ENCODE results near the gene KIF26A.

KIF26A gene

DNA sequence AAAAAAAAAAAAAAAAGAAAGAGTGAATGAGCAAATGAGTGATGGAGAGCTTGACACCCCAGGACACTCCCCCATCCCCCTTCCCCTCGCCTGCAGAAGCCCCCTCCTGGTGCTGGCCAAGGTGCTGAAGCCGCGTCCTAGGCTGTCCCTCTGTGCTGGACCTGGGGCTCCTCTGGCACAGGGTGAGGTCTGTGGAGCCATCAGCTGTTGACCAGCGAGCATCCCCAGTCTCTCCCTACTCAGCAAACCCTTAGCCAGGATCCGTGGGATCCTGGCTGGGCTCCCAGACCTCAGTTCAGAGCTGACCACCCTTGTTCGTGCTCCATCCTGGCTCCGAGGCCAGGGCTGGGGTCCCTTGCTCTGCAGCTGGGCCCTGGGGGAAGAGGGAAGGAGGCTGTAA is 5.4 kb upstream of the KIF26A start:
- DNase-seq = no peak

DNA sequence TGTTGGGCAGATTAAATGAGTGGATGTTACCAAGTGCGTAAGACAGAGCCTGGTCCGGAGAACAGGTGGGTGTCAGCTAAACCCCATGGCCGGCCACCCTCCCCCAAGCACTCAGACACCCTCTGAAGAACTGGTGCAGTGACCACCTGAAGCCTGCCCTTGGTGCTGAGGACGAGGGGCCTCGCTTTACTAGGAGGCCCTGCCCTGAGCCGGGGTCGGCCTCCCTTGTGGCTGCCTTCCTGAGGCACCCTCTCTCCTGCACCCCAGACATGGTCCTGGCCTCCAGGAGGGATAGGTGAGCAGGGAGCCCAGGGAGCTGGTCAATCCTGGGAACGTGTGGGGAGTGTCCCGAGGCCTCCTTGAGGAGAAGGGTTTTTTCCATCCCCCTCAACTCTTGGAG is 4.9 kb upstream of the KIF26A start:
- DNase-seq = no peak

- no peak for DNase-seq
Observed at GRCh38 chr14:104134061-104134965, 4.1 kb upstream of the KIF26A start.

DNA sequence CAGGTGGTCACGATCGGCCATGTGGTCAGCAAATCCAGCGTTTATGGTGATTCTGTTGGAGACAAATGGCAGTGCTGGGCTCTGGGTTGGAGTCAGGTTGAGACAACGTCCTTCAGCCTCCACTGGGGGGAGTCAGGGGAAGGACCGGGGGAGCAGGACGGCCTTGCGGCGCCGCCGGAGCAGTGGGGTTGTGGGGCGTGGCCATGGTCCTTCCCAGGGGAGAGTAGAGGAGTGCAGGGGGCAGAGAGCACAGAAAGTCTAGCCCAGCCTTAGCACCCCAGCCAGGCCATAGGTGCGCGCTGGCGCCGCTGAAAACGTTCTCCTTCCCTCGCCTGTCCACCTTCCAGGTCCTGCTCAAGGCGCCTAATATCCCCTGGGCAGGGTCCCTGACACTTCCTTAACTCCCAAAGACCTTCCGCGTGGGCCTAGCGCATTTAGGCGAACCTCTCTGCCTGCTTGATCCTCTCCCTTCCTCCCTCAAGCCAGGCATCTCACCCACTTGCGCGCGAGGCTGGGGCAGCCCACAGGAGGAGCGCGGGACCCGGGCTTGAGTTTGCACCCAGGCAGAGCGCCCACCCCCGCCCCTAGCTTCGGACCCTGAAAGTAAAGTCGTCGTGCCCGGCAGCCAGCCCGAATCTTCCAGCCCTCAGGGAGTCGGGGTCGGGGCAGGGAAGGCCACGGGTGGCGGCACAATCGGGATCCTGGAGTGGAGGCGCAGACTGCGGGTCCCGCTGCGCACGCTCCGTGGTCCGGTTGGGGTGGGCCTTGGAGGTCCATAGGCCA is 3.1 kb upstream of the KIF26A start:
- no peak for DNase-seq

- no peak for DNase-seq
Observed at GRCh38 chr14:104135904-104136471, 2.4 kb upstream of the KIF26A start.

- DNase-seq = no peak
Observed at GRCh38 chr14:104136472-104137296, 1.7 kb upstream of the KIF26A start.

GRCh38 chr14:104137297-104138097 is 890 bp upstream of the KIF26A start:
- DNase-seq = peak; percentile 52 to 61

DNA sequence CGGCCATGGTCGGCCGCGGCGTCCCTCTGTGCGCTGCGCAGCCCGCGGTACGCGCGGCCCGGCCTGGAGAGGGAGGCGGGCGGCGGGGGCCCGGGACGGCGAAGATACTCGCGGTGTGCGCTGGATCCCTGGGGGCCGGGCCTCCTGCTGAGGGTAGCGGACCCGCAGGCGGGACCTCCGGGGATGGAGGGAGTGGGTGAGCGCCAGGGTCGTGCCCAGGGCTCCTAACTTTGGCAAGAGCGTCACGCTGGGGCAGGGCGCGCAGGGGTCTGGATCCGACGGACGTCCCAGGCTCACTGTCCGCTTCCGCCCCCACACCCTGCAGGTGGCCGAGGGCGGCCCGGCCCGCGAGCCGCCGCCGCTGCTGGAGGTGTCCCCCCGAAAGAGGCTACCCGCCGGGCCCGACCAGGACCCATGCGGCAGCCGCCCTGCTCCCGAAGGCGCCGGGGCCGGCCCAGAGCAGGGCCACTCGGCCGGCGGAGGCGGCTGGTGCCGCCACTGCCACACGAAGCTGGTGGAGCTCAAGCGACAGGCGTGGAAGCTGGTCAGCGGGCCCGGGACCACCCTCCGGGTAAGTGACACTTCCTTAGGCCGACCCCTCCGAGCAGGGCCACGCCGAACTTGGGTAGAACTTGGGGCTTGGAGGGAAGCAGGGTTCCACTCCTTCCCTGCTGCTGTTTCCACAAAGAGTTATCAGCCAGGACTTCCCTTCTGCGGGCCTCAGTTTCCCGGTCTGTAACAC is 502 bp downstream of the KIF26A start:
- DNase-seq = no peak

GRCh38 chr14:104139460-104140212 is 1.2 kb downstream of the KIF26A start:
- DNase-seq = no peak

DNA sequence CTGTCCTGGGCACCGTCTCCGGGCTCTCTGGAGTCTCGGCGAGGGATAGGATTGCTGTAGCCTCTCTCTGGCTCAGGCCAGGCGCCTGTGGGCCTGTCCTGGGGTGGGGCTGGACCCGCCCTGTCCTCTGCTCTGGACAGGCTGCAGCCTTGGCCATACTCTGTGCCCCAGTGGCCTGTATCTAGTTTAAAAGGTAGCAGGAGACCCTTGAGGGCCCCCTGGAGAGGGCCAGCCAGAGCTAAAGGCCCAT is 1.8 kb downstream of the KIF26A start:
- no peak for DNase-seq

DNA sequence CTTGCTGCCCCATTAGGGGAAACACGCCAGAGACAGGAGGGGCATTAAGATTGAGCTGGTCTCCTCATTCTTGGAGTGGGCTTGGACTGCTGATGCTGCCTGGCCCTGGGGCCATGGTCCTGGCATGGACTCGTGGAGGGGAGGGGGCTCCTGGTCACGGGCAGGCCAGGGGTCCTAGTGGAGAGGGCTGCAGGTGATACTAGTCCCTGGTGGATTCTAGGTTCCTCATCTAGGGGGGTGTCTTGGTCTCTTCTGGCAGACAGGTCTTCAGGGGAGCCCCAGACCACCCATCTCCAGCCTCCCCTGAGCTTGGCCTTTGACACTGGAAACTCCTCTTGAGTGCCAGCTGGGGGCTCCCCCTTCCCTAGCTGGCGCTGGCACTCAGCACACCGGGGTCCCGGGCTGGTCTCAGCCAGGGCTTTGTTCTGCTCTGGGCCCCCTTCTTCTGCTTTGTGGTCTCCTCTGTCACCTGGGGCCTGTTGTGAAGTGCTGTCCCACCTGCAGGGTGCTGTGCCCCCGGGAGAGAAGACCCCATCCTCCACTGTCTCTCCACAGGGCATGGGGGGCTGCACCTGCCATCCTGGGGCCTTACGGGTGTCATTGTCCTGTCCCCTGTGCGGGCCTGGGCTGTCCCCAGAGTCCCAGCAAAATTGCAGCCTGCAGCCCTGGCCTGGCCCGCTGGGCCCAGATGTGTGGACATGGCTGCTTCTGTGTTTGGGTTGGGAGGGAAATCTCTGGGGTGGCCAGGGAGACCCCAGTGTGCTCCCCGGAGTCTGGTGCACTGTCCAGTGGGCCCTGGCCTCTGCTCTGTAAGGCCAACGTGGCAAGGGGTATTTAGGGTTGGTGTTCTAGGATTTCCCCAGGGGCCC is 2.3 kb downstream of the KIF26A start:
- DNase-seq = no peak

DNA sequence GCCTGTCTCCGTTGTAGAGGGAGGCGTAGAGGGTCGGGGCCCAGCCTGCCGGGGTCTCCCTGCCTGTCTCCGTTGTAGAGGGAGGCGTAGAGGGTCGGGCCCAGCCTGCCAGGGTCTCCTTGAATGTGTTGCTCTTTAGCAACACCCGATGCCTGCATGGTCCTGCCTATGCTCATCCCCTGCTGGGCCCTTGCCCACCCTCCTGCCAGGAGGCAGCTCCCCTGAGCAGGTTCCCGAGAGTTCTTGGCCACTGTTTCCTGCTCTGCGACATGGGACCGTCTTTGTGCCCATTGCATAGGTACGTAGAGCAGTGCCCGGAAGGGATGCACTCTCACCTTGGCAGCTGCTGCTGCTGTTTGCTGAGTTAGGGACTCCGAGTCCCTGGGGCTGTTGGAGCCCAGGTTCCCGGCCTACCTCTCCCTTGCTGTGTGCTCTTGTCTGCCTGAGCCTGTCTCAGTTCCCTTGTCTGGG is 3.3 kb downstream of the KIF26A start:
- no peak for DNase-seq

DNA sequence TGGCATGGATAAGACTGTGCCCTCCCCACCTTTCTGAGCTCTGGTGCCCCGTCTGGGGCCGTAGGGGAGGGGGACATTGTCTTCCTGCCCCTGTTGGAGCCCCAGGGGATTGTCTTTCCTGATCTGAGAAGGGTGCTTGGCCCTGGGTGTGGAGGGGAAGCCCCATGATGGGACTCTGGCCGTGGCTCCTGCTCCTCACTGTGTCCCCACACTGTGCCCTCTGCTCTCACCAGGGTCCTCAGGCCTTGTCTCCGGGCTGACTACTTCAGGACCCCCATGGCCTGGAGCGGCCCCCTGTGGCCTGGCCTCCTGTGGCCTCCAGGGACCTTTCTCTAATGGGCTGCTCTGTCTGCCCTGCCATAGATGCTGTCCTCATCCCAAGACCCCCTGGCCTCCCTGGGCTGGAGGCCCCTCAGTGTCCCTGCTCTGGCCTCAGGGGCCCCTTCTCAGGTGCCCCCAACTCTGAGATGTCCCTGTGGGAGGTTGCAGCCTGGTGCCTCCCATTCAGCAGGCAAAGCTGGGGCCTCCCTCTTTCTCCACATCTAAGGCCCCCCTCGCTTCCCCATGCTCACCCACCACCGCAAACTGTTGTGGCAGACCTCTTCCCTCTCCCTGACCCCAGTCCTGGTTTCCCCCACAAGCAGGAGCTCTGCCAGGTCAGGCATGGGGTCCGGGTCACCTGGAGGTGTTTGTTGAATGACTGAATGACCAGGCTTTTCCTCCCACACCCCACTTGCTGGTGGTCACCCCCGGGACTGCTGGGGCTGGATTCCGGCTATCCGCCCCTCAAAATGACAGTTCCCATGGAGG is 4.0 kb downstream of the KIF26A start:
- no peak for DNase-seq

DNA sequence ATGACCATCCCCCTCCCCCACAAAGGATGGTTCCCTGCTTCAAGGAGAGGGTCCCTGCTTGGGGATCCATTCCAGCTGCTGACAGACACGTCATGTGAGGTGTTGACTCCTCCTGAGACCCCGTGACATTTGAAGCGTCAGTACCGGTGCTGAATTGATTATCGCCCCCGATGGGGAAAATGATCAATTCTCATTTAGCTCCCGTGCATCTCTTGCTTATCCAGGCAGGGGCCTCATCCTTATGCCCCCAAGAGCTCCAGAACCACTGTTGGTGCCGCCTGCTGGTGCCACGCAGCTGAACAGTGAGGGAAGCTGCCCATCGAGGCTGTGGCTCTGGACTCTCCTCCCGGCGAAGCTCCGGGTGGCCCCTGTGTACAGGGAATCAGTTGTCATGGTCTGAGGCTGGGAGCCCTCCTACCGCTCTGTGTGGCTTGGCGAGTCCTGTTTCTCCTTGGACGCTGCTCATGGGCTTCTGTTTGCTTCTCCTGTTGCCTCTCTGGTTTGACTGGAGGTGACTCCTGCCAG is 4.6 kb downstream of the KIF26A start:
- DNase-seq = no peak

GRCh38 chr14:104143521-104144452 is 5.4 kb downstream of the KIF26A start:
- DNase-seq = no peak

GRCh38 chr14:104144453-104144790 is 6.0 kb downstream of the KIF26A start:
- no peak for DNase-seq

Measured in inflammatory macrophage (primary cell).